DOHH2 (cell line): Measurements from ENCODE around the gene PAQR8.

Experiments
- H3F3A ChIP-seq: fragments of 200-600 bp; sonication (generic), shearing (Covaris generic); 2 replicates; pipeline ENCODE4 v1.6.0; 2016; ENCODE audit warnings: antibody characterized with exemption, mild to moderate bottlenecking; ENCODE audit not compliant: control insufficient read depth, insufficient read depth
- H3K27ac ChIP-seq: fragments of 200-600 bp; sonication (generic); 2 replicates; pipeline ENCODE4 v1.5.1; 2014; ENCODE audit warnings: low read depth, mild to moderate bottlenecking, low read length, moderate library complexity
- H3K27me3 ChIP-seq: fragments of 200-600 bp; sonication (generic); 2 replicates; pipeline ENCODE4 v1.6.1; 2014; ENCODE audit warnings: mild to moderate bottlenecking, low read length, mixed read lengths; ENCODE audit not compliant: control insufficient read depth
- H3K36me3 ChIP-seq: fragments of 200-600 bp; sonication (generic); 2 replicates; pipeline ENCODE4 v1.6.1; 2014; ENCODE audit warnings: mild to moderate bottlenecking, low read length, moderate library complexity, mixed read lengths; ENCODE audit not compliant: control insufficient read depth
- H3K4me1 ChIP-seq: fragments of 200-600 bp; sonication (generic); 2 replicates; pipeline ENCODE4 v1.6.1; 2014; ENCODE audit warnings: mild to moderate bottlenecking, low read length, mixed read lengths; ENCODE audit not compliant: control insufficient read depth
- H3K4me2 ChIP-seq: fragments of 200-600 bp; sonication (generic); 2 replicates; pipeline ENCODE4 v1.6.0; 2014; ENCODE audit warnings: mild to moderate bottlenecking, low read length, moderate library complexity
- H3K4me3 ChIP-seq: fragments of 200-600 bp; sonication (generic); 2 replicates; pipeline ENCODE4 v1.5.1; 2014; ENCODE audit warnings: mild to moderate bottlenecking, low read length, mixed read lengths
- H3K79me2 ChIP-seq: fragments of 200-600 bp; sonication (generic); 2 replicates; pipeline ENCODE4 v1.6.1; 2014; ENCODE audit warnings: mild to moderate bottlenecking, low read length, mixed read lengths; ENCODE audit not compliant: control insufficient read depth
- H3K9me2 ChIP-seq: fragments of 200-600 bp; sonication (generic); replicated peaks from 2 replicates; pipeline ENCODE4 v1.6.1; 2014; ENCODE audit warnings: mild to moderate bottlenecking, low read length, mixed read lengths; ENCODE audit not compliant: control insufficient read depth
- H3K9me3 ChIP-seq: fragments of 200-600 bp; sonication (generic); 2 replicates; pipeline ENCODE4 v1.6.1; 2014; ENCODE audit warnings: antibody characterized with exemption, low read length, mixed read lengths; ENCODE audit not compliant: control insufficient read depth, insufficient read depth
- H4K20me1 ChIP-seq: fragments of 200-600 bp; sonication (generic); 2 replicates; pipeline ENCODE4 v1.6.0; 2014; ENCODE audit warnings: low read depth, mild to moderate bottlenecking, antibody characterized with exemption, low read length, moderate library complexity; ENCODE audit not compliant: control insufficient read depth, insufficient read depth
- CTCF ChIP-seq: fragments of 200-600 bp; sonication (generic); IDR thresholded peaks from one replicate; pipeline ENCODE4 v1.5.1; 2014; ENCODE audit warnings: antibody characterized with exemption, mild to moderate bottlenecking, low read depth, low read length; ENCODE audit not compliant: poor library complexity, severe bottlenecking
- EZH2phosphoT487 ChIP-seq: fragments of 200-600 bp; sonication (generic); IDR thresholded peaks from 2 replicates; pipeline ENCODE4 v1.6.1; 2017; ENCODE audit warnings: borderline replicate concordance, mild to moderate bottlenecking, antibody characterized with exemption, low read length, moderate library complexity, mixed read lengths

The PAQR8 gene

GRCh38 chr6:52403086-52403485 is 41.1 kb downstream of the PAQR8 start:
- no peak overlapping the region for H3K27ac ChIP-seq
- H3F3A ChIP-seq, result no peaks in the 10 kb centered on the region
- no peaks in the 10 kb centered on the region for H3K9me3 ChIP-seq
- no peaks in the 10 kb centered on the region for H3K79me2 ChIP-seq
- TF ChIP-seq CTCF (no peak), EZH2phosphoT487 (no peak)
- H3K4me1 ChIP-seq, result no peaks in the 10 kb centered on the region
- no peaks in the 10 kb centered on the region for H3K9me2 ChIP-seq
- H3K4me3 ChIP-seq, result no peak overlapping the region
- no peaks in the 10 kb centered on the region for H3K36me3 ChIP-seq
- no peaks in the 10 kb centered on the region for H3K27me3 ChIP-seq
- no peak overlapping the region for H3K4me2 ChIP-seq
- no peaks in the 10 kb centered on the region for H4K20me1 ChIP-seq

GRCh38 chr6:52403627-52404026 is 41.7 kb downstream of the PAQR8 start:
- H3K27me3 ChIP-seq, result no peaks in the 10 kb centered on the region
- no peak overlapping the region for H3K4me3 ChIP-seq
- H3K4me2 ChIP-seq, result no peak overlapping the region
- H4K20me1 ChIP-seq, result no peaks in the 10 kb centered on the region
- no peaks in the 10 kb centered on the region for H3K36me3 ChIP-seq
- no peaks in the 10 kb centered on the region for H3K79me2 ChIP-seq
- no peaks in the 10 kb centered on the region for H3F3A ChIP-seq
- no peak for TF ChIP-seq CTCF
- no peak for TF ChIP-seq EZH2phosphoT487
- no peaks in the 10 kb centered on the region for H3K4me1 ChIP-seq
- H3K9me2 ChIP-seq, result no peaks in the 10 kb centered on the region
- no peaks in the 10 kb centered on the region for H3K9me3 ChIP-seq
- H3K27ac ChIP-seq, result no peak overlapping the region

GRCh38 chr6:52405243-52405642 is 43.3 kb downstream of the PAQR8 start:
- no peak for TF ChIP-seq CTCF

GRCh38 chr6:52407467-52407866 is 45.5 kb downstream of the PAQR8 start:
- Histone ChIP-seq H3K36me3 (no peaks in the 10 kb centered on the region), H3K4me3 (no peak overlapping the region), H3K4me1 (no peaks in the 10 kb centered on the region), H3K4me2 (no peak overlapping the region), H3K79me2 (no peaks in the 10 kb centered on the region), H3K27me3 (peaks cover under 1% of the 10 kb centered on the region; the same call in 1 of the 2 replicates), H4K20me1 (no peaks in the 10 kb centered on the region), H3K27ac (no peak overlapping the region), H3F3A (no peaks in the 10 kb centered on the region), H3K9me2 (no peaks in the 10 kb centered on the region), H3K9me3 (no peaks in the 10 kb centered on the region)
- TF ChIP-seq CTCF (peak; percentile 45), EZH2phosphoT487 (no peak)

More at GRCh38 chr6:52405243-52405642, 43.3 kb downstream of the PAQR8 start:
- H3K27me3 ChIP-seq, result no peaks in the 10 kb centered on the region
- no peaks in the 10 kb centered on the region for H3K9me3 ChIP-seq
- no peaks in the 10 kb centered on the region for H3K9me2 ChIP-seq
- H3K4me1 ChIP-seq, result no peaks in the 10 kb centered on the region
- H3F3A ChIP-seq, result no peaks in the 10 kb centered on the region
- no peak overlapping the region for H3K4me3 ChIP-seq
- no peak overlapping the region for H3K27ac ChIP-seq
- H3K79me2 ChIP-seq, result no peaks in the 10 kb centered on the region
- no peaks in the 10 kb centered on the region for H4K20me1 ChIP-seq
- H3K36me3 ChIP-seq, result no peaks in the 10 kb centered on the region
- H3K4me2 ChIP-seq, result no peak overlapping the region
